PC-9 (cell line): Measurements from ENCODE around the gene SLX9. TPM values are rescaled to one million over a fixed set of nuclear protein-coding genes. Genes with fewer than 3 reads are reported as not detected.

Experiments used
- BruUV-seq: library from RNA; stranded (reverse); fragments of 400-500 nt; replicated peaks from 2 replicates; lab custom pipeline; 2021; lab: Mats Ljungman, UMichigan
- CTCF ChIA-PET: fragments of 300-600 bp; sonication (Branson Sonifier 250); formaldehyde crosslinking; loops from one replicate; lab custom pipeline; 2022; ENCODE audit warnings: antibody characterized with exemption; lab: Charles Lee
- POLR2A ChIA-PET: fragments of 300-600 bp; sonication (Branson Sonifier 250); formaldehyde crosslinking; loops from one replicate; lab custom pipeline; 2022; ENCODE audit warnings: antibody characterized with exemption; ENCODE audit not compliant: unreplicated experiment; lab: Charles Lee
- DNase-seq, 2 experiments: peaks; one replicate each; pipeline versions ENCODE4 v3.0.0 to v3.0.0-alpha.2; 2015 to 2022; ENCODE audit warnings: mixed read lengths in 1 of 2
- H2AFZ ChIP-seq: fragments of 200-600 bp; sonication (generic); 2 replicates; pipeline ENCODE4 v1.8.1; 2017; ENCODE audit warnings: antibody characterized with exemption
- H3F3A ChIP-seq: fragments of 200-600 bp; sonication (generic); 2 replicates; pipeline ENCODE4 v1.8.1; 2017; ENCODE audit warnings: antibody characterized with exemption, mild to moderate bottlenecking, low read depth; ENCODE audit not compliant: insufficient read depth
- H3K27ac ChIP-seq: fragments of 200-600 bp; sonication (generic); 2 replicates; pipeline ENCODE4 v1.6.1; 2016; ENCODE audit warnings: mixed run types
- H3K27me3 ChIP-seq: fragments of 200-600 bp; sonication (generic); 2 replicates; pipeline ENCODE4 v1.6.1; 2016; ENCODE audit warnings: low read depth, mixed run types; ENCODE audit not compliant: insufficient read depth
- H3K36me3 ChIP-seq: fragments of 200-600 bp; sonication (generic); 2 replicates; pipeline ENCODE4 v1.6.1; 2016; ENCODE audit warnings: low read depth, mixed run types
- H3K4me1 ChIP-seq: fragments of 200-600 bp; sonication (generic); replicated peaks from 2 replicates; pipeline ENCODE4 v1.6.1; 2016; ENCODE audit warnings: mixed run types; ENCODE audit not compliant: insufficient read depth
- H3K4me2 ChIP-seq: fragments of 200-600 bp; sonication (generic); 2 replicates; pipeline ENCODE4 v1.6.1; 2017; ENCODE audit warnings: mixed run types
- H3K4me3 ChIP-seq: fragments of 200-600 bp; sonication (generic); 2 replicates; pipeline ENCODE4 v1.6.1; 2016; ENCODE audit warnings: mixed run types
- H3K79me2 ChIP-seq: fragments of 200-600 bp; sonication (generic); 2 replicates; pipeline ENCODE4 v1.6.1; 2017; ENCODE audit warnings: low read depth, mixed run types
- H3K9me2 ChIP-seq: fragments of 200-600 bp; sonication (generic); 2 replicates; pipeline ENCODE4 v1.8.1; 2017; ENCODE audit warnings: mild to moderate bottlenecking; ENCODE audit not compliant: insufficient read depth
- H3K9me3 ChIP-seq: fragments of 200-600 bp; sonication (generic); 2 replicates; pipeline ENCODE4 v1.8.1; 2016; ENCODE audit warnings: low read depth; ENCODE audit not compliant: insufficient read depth
- H4K20me1 ChIP-seq: fragments of 200-600 bp; sonication (generic); 2 replicates; pipeline ENCODE4 v1.8.1; 2017; ENCODE audit not compliant: insufficient read depth
- CTCF ChIP-seq: fragments of 200-600 bp; sonication (generic); conservative IDR thresholded peaks from 2 replicates; pipeline ENCODE4 v1.6.1; 2017; ENCODE audit warnings: mixed run types, antibody characterized with exemption, mild to moderate bottlenecking, moderate library complexity
- EZH2 ChIP-seq: fragments of 200-600 bp; sonication (generic); IDR thresholded peaks from 2 replicates; pipeline ENCODE4 v1.8.0; 2017; ENCODE audit warnings: antibody characterized with exemption, low read depth
- intact Hi-C: fragments of 100-400 bp; cut with micrococcal nuclease; formaldehyde crosslinking; loops from one replicate; pipeline ENCODE4 v1.10.0; 2022; ENCODE audit not compliant: unreplicated experiment
- total RNA-seq: library from RNA; stranded (reverse); gene quantifications from 2 replicates; pipeline ENCODE4 v1.2.3, GENCODE V29; 2021

Gene SLX9
- total RNA-seq, 1 experiment from 2014 or later = 22.8 TPM

DNA sequence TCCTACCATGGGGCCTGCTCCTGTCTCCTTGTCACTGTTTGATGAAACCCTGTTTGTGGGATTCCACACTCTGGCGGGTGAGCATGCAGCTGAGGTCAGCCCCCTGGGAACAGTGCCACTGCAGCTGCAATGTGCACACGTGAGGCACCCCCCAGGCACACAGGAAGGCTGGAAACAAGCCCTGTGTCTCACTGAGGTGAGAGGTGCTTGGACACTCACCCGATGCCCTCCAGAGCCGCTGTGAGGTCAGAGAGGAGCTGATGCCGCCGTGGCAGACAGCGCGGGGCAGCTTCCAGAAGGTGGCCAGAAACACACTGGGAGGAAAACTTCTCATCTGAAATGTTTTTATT lies 49.7 kb downstream of the SLX9 start:
- no peaks in the 10 kb centered on the region for H3K79me2 ChIP-seq
- H3K9me3 ChIP-seq = no peaks in the 10 kb centered on the region
- DNase-seq = no peak
- no peak for TF ChIP-seq EZH2
- H3K4me1 ChIP-seq = no peaks in the 10 kb centered on the region
- POLR2A ChIA-PET = no interaction called here
- no peaks in the 10 kb centered on the region for H3F3A ChIP-seq
- H3K27ac ChIP-seq = no peak overlapping the region
- H3K4me3 ChIP-seq = no peak overlapping the region
- H3K36me3 ChIP-seq = no peaks in the 10 kb centered on the region
- H3K9me2 ChIP-seq = no peaks in the 10 kb centered on the region
- CTCF ChIA-PET = no interaction called here
- H3K27me3 ChIP-seq = no peaks in the 10 kb centered on the region
- no peak overlapping the region for H3K4me2 ChIP-seq
- BruUV-seq = no TSS peak
- H4K20me1 ChIP-seq = no peaks in the 10 kb centered on the region
- intact Hi-C loops = no loop called here
- no peak overlapping the region for H2AFZ ChIP-seq

DNA sequence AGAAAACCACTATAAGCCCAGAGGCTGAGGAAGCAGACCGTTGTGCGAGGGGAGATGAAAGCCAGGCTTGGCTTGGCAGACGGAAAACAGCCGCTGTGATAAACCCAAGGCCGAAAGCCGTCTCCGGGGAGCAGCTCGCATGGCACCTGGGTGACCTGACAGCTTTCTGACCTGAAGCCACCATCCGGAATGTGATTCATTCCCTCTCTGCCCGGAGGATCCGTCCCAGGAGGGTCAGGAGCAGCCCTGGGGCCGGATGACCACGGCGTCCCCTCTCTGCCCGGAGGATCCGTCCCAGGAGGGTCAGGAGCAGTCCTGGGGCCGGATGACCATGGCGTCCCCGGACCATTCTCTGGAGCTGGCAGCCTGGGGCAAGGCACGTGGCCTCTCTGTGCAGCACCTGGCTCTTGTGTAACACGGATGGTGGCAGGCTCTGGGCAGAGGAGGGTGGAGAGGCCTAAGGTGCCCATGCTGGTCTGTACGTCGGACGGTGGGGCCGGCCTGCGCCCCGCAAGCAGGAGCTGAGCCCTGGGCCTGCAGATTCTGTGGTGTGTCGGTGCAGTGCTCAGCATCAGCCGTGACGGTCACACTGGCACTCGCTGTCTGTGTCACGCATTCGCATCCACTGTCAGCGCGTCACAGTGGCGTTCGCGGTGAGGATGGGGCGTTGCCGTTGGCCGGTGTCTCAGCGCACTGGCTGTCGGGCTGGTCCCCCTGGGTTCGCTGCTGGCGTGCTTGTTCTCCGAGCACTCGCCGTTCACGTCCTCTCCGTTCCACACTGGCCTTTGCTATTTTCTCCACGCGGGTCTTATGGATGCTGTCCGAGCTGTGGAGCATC lies 50.3 kb downstream of the SLX9 start:
- H3K27ac ChIP-seq = no peak overlapping the region
- CTCF ChIA-PET = no interaction called here
- POLR2A ChIA-PET = no interaction called here

DNA sequence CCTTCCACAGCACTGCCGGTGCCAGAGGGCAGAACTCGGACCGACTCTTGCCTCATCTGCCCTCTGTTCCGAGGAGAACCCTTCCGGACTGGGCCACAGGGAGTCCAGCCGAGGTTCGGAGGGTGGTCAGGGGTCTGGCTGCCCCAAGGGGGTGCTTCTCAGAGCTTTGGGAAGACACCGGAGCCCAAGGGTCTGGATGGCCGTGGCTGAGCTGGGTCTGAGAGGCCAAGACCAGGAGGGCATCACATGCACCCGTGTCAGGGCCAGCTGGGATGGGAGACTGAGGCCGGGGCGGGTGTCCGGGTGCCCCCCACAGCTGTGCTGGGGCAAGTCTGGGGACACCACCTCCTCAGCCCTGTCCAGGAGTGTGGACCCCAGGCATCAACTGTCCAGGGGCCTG lies 51.1 kb downstream of the SLX9 start:
- BruUV-seq = no TSS peak
- intact Hi-C loops = no loop called here
- no peaks in the 10 kb centered on the region for H3K9me3 ChIP-seq

More for the DNA sequence above, 50.3 kb downstream of the SLX9 start:
- Histone ChIP-seq H3K27me3 (no peaks in the 10 kb centered on the region), H3K79me2 (no peaks in the 10 kb centered on the region), H3K9me2 (no peaks in the 10 kb centered on the region), H3K4me1 (no peaks in the 10 kb centered on the region), H3F3A (no peaks in the 10 kb centered on the region), H3K4me3 (no peak overlapping the region), H2AFZ (no peak overlapping the region), H3K9me3 (no peaks in the 10 kb centered on the region), H3K4me2 (no peak overlapping the region), H3K36me3 (no peaks in the 10 kb centered on the region), H4K20me1 (no peaks in the 10 kb centered on the region)
- intact Hi-C loops = no loop called here
- no peak for DNase-seq
- TF ChIP-seq EZH2 (no peak), CTCF (no peak)
- BruUV-seq = no TSS peak

GRCh38 chr21:44991538-44992483 lies 52.0 kb downstream of the SLX9 start:
- H2AFZ ChIP-seq = no peak overlapping the region
- no peaks in the 10 kb centered on the region for H3K27me3 ChIP-seq
- no peak for DNase-seq
- no peaks in the 10 kb centered on the region for H4K20me1 ChIP-seq
- no peaks in the 10 kb centered on the region for H3K79me2 ChIP-seq
- no peaks in the 10 kb centered on the region for H3F3A ChIP-seq
- no TSS peak for BruUV-seq
- no peaks in the 10 kb centered on the region for H3K36me3 ChIP-seq
- H3K9me3 ChIP-seq = no peaks in the 10 kb centered on the region
- no peak overlapping the region for H3K4me2 ChIP-seq
- ChIA-PET POLR2A (interaction anchor here (0.5 kb wide), 1 partner anchor 15 kb away, joined by 26 read pairs; no protein-coding TSS in a partner anchor), CTCF (no interaction called here)
- no peak overlapping the region for H3K27ac ChIP-seq
- no peaks in the 10 kb centered on the region for H3K9me2 ChIP-seq
- no peak overlapping the region for H3K4me3 ChIP-seq
- no peaks in the 10 kb centered on the region for H3K4me1 ChIP-seq
- TF ChIP-seq EZH2 (no peak), CTCF (no peak)
- intact Hi-C loops = no loop called here

More for the DNA sequence above, 51.1 kb downstream of the SLX9 start:
- Histone ChIP-seq H3K79me2 (no peaks in the 10 kb centered on the region), H3F3A (no peaks in the 10 kb centered on the region), H3K36me3 (no peaks in the 10 kb centered on the region), H3K4me3 (no peak overlapping the region), H4K20me1 (no peaks in the 10 kb centered on the region), H3K4me2 (no peak overlapping the region), H3K27ac (no peak overlapping the region), H3K4me1 (no peaks in the 10 kb centered on the region), H2AFZ (no peak overlapping the region), H3K27me3 (no peaks in the 10 kb centered on the region), H3K9me2 (no peaks in the 10 kb centered on the region)
- POLR2A ChIA-PET = no interaction called here
- no peak for TF ChIP-seq EZH2
- CTCF ChIA-PET = no interaction called here
- no peak for DNase-seq
